ENCODE data around the gene FTCD.

DNA sequence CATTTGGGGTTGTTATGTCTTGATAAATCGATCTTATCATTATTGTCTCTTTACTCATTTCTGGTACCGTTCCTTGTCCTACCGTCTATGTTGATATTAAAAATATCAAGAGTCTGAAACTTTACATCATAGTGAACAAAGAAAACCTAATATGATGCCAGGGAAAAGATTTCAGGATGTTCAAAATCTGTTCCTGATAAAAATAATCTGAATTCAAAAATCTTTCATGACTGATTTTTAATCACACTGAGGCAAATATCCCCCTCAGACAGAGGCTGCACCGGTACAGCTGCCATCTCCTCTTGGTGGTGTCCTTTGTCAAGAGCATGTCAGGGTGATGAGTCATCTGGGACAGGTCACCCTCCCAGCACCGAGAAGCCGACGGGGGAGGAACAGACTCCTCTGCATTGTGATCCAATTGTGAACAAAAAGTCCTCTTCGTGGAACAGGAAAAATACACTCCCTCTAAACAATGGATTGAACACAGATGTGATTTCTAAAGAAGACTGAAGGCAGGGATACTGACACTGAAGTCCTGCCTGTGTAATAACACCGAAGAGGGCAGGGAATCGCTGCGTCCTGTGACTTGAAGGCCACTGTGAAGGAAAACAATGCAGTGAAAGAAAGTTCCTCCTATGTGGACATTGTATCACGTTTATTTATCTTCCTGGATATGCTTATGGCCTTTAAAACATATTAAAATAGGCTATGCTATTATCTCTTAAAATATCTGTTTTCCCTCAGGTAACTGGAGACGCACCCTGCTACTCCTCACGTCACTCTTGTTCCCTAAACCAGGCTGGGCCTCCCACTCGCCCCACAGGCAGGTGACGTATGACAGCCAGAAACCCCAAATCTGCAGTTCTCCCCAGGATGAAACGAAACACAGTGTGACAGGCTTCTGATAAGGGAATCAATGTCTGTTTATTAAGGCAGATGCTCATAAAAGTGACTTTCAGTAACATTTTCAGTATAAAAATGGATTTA lies 33.1 kb upstream of the FTCD start:
- TF ChIP-seq, protein P1, sequence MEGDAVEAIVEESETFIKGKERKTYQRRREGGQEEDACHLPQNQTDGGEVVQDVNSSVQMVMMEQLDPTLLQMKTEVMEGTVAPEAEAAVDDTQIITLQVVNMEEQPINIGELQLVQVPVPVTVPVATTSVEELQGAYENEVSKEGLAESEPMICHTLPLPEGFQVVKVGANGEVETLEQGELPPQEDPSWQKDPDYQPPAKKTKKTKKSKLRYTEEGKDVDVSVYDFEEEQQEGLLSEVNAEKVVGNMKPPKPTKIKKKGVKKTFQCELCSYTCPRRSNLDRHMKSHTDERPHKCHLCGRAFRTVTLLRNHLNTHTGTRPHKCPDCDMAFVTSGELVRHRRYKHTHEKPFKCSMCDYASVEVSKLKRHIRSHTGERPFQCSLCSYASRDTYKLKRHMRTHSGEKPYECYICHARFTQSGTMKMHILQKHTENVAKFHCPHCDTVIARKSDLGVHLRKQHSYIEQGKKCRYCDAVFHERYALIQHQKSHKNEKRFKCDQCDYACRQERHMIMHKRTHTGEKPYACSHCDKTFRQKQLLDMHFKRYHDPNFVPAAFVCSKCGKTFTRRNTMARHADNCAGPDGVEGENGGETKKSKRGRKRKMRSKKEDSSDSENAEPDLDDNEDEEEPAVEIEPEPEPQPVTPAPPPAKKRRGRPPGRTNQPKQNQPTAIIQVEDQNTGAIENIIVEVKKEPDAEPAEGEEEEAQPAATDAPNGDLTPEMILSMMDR (conservative IDR thresholded peaks at IDR 0.05; ENCODE audit: low read depth, low read length): no peak
- no peak for TF ChIP-seq MXI1 (IDR thresholded peaks at IDR 0.05; ENCODE audit: borderline replicate concordance, low read depth, low read length)
- no peak for TF ChIP-seq POLR2A (IDR thresholded peaks at IDR 0.05; ENCODE audit: low read depth, low read length)
- TF ChIP-seq, protein P2, sequence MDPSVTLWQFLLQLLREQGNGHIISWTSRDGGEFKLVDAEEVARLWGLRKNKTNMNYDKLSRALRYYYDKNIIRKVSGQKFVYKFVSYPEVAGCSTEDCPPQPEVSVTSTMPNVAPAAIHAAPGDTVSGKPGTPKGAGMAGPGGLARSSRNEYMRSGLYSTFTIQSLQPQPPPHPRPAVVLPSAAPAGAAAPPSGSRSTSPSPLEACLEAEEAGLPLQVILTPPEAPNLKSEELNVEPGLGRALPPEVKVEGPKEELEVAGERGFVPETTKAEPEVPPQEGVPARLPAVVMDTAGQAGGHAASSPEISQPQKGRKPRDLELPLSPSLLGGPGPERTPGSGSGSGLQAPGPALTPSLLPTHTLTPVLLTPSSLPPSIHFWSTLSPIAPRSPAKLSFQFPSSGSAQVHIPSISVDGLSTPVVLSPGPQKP (IDR thresholded peaks at IDR 0.05; ENCODE audit: borderline replicate concordance, low read depth, low read length): no peak
- TF ChIP-seq MAFK (IDR thresholded peaks at IDR 0.05; ENCODE audit: low read depth, low read length): no peak
- no peak for TF ChIP-seq CEBPB (IDR thresholded peaks at IDR 0.05; ENCODE audit: low read depth, low read length)
- no peak for TF ChIP-seq RFX5 (IDR thresholded peaks at IDR 0.05; ENCODE audit: low read depth, low read length)
- no peak for TF ChIP-seq SMC3 (IDR thresholded peaks at IDR 0.05; ENCODE audit: low read depth, low read length)
